Measurements from ENCODE around the gene NPHP4. TPM values are rescaled to one million over a fixed set of nuclear protein-coding genes. Genes with fewer than 3 reads are reported as not detected.

The NPHP4 gene
- total RNA-seq, 1 experiment from 2014 or later = 2.4 TPM

DNA sequence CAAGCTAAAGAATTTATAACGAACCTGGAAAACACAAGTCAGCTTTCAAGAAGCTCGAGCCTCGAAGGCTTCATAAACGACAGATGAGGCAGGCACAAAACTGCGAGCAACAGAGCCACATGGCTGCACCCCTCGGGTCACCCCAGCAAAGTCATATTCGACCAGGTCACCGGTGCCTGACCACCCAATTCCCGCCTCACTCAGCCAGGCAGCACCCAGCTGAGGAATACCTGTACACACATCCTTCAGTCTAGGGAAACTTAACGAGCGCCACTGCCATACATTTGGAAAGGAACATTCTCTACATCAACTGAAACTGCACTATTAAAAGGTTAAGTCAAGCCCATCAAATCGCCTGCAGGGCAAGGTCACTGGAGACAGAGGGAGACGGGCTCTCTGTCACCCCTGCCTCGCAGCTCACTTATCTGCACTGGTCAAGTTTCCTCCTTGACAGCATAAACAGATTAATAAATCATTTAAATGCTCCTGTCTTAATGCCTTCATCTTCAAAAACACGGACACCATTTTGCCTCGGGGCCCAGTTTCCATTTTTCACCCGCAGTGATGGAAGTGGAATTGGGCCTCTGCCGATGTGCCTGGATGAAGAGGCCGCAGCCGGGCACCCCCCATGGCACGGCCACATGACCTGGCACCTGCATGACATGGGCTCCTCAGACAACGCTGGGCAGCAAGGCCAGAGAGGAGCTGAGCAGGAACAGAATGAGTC lies 20.6 kb downstream of the NPHP4 start:
- DNase-seq (ENCODE audit: low spot score) = no peak

DNA sequence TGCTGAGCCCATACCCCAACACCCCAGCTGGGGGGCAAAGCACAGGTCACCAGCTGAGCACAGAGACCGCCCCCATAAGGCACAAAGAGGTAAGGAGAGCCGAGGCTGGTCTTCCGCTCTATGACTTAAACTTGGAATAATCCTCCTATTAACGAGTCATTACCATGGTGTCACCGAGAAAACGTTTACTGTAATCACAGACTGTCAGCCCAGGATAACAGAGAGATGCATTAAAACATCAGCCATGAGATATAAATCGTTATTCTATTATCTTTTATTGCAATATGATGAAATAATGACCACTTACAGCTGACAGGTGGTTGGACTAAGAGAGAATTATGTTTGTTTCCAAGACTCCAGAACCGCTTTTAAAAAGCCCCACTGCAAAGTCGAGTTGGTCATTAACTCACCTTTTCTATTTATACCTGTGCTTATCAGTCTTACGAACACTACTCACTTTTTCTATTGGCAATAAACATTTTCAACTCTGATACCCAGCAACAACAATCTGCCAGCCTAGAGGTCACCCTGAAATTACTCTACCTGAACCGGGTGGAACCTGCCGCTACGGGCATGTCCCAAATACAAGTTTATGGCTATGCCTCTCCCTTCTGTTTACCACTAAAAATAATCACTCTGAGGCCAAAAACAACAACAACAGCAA lies 21.5 kb downstream of the NPHP4 start:
- no peak for DNase-seq (ENCODE audit: low spot score)

DNA sequence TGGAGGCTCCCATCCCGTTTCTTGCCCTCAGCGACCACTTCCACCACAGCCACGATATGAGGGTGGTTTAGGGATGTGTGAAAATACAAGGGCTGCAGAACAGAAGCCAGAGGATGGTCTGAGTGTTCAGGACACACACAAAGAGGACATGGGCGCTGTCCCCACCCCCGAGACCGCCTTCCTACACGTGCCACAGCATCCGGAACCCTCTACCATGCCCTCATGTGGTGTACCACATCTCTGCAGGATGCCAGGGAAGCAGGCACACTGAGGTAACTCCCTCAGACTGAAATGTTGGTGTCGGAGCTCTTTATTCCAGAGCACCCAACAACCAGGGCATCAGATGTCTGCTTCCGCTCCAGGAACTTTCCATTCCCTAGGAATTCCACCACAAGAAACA lies 23.1 kb downstream of the NPHP4 start:
- DNase-seq (ENCODE audit: low spot score) = no peak

DNA sequence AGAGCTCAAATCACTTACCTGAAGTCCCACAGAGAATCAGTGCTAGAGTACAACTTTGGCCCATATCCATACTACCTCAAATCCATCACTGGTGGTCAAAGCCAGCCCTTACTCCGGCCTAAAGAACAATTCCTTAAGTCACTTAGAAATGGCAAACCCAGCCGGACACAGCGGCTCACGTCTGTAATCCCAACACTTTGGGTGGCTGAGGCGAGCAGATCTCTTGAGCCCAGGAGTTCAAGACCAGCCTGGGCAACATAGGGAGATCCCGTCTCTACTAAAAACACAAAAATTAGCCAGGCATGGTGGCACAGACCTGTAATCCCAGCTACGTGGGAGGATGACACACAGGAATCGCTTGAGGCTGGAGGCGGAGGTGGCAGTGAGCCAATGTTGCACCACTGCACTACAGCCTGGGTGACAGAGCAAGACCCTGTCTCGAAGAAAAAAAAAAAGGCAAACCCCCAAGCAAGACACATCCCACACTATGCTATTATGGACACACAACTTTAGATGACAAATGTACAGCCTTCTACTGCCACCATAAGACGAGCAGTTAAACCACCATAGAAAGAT lies 24.0 kb downstream of the NPHP4 start:
- DNase-seq (ENCODE audit: low spot score) = no peak

DNA sequence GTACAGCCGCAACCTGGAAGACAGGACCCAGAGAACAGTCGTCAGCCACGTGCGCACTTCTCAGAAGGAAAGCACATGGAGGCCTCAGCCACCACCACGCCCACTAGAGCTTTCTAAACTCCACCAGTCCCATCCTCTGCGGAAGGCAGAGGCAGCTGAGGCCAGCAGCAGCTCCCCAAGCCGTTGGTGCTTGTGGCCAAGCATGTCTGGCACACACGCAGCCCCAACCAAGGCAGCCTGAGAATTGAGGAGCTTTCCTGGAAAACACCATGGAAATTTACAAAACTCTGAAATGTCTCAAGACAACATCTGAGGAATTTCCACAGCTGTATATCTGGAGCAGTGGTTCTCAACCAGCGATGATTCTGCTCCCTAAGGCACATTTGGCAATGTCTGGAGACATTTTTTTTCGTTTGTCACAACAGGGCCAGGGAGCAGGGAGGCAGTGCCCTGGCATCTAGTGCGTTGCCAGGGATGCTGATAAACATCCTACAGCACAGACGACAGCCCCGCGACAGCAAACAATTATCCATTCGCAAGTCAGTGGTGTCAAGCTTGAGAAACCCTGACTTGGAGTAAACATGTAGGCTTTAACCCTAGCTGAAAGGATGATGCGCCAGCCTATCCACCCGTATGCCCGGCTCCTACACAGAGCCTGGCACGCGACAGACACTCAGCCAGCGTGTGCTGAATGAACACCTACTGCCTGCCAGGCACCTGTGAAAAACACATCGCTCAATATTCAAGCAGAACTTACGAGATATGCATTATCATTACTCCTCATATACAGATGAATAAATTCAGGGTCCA lies 24.7 kb downstream of the NPHP4 start:
- DNase-seq (ENCODE audit: low spot score) = no peak

DNA sequence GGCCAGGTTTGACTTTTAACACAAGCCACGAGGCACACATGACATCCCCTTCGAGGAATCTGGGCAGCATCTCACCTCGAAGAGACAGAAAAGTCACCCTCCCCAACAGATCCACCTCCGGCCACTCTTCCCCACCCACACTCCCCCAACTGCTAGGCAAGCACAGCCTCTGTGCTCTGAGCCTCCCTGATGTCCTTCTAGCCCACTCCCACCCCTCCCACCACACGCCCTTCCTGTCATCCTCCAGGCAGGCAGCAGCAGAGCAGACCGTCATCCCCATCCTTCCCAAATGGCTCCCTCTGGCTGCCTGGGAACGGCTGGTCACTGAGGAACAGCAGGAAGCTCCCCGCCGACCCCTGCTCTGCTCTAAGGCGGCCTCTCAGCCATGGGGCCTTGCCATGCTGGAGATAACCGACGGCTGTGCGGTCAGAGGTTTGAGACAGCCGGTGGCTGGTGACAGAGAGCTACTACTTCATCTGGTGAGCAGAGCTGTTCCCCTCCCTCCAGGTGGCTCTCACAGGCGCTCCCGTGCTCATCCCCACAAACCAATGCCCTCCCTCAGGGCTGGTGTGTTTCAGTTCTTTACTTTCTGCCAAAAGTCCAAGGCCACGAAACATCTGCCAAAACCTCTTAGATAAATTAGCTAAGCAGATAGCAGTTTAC lies 25.6 kb downstream of the NPHP4 start:
- DNase-seq (ENCODE audit: low spot score) = no peak

DNA sequence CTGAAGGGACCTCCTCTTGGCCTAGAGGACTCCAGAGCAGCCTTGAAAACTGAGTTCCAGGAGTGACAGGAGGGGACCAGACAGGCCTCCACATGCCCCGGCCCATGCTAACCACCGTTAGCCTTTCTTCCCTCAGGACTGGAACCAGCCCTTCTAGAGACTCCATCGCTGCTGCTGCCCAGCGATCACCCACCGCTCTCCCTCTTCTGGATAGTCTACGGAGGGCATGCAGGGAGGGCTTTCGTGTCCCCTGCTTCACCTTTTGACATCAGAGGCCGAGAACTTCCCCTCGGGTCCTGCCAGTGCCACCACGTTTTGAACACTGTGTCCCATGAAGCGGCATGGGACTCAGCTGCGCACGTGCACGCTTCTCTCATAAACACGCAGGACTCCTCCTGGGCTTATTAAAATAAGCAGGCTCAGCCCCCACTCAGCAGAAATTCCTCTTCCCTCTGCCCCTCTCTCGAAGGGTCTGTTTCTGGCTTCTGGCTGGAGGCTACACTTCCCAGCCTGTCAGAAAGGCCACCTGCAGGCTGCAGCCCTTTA lies 26.6 kb downstream of the NPHP4 start:
- DNase-seq (ENCODE audit: low spot score) = no peak

DNA sequence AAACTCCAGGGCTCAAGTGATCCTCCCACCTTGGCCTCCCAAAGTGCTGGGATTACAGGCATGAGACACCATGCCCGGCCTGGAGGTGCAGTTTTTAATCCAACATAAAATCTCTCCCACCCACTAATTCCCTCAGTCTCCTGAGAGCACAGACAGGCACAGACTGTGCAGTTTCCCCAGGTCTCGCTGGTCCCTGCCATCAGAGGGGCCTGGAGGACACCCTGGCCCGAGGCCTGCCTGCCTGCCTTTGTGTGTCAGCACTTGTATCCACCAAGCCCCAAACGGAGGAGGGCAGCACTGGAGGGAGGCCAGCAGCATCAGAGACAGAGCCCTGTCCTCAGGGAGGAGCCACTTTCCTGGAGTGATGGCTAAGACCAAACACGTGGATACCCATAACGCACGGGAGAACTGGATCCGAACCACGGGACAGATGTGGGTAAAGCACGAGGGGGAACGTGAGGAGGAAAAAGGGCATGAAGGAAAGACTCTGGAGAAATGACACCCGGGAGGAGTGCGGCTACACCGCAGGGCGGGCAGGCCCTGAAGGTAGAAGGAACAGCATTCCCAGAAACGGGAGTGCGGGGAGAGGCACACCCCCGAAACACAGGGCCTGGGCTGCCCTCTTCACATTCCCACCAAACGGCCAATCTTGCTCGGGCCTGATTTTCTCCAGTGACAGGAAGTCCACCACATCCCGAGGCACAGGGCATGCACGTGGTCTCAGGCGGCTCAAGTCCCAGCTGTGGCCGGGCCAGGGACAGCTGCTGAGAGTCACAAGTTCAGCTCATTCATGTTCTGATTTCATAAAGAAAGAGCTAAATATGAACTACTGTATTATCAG lies 29.7 kb downstream of the NPHP4 start:
- DNase-seq (ENCODE audit: low spot score) = no peak

DNA sequence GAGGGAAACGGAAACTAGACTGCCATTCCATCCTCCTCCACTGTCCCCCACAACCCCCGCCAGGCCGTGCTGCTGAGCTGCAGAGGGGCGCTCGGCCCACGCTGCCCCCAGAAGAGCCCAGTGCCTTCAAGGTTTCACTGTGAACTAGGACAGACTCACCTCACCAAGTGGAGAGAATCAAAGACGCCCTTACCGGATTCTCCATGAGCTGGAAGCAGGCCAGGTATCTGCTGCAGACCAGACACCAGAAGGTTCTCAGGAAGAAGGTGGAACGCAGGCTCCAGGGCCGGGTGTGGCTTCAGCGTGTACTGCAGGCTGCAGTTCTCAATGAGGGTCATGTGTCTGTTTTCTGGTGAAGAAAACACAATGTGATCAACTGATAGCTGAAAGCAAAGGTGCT lies 30.6 kb downstream of the NPHP4 start:
- DNase-seq (ENCODE audit: low spot score) = no peak

DNA sequence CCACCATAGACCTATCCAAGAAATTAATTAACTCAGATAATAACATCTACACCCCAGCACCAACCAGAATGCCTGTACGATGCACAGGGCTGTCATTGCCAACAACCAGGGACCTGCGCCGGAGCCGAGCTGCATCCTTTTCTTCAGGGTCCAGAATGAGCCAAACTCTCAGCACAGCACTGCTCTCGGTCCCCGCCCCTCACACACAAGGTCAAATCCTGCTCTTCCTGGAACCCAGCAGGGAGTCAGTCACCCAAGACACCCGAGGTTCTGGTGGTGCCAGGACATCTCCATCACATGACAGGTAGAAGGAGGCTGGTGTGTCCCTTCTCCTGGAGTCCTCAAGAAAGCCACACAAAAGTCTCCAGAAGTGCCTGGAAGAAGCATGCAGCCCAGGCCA lies 31.9 kb downstream of the NPHP4 start:
- DNase-seq (ENCODE audit: low spot score) = no peak

DNA sequence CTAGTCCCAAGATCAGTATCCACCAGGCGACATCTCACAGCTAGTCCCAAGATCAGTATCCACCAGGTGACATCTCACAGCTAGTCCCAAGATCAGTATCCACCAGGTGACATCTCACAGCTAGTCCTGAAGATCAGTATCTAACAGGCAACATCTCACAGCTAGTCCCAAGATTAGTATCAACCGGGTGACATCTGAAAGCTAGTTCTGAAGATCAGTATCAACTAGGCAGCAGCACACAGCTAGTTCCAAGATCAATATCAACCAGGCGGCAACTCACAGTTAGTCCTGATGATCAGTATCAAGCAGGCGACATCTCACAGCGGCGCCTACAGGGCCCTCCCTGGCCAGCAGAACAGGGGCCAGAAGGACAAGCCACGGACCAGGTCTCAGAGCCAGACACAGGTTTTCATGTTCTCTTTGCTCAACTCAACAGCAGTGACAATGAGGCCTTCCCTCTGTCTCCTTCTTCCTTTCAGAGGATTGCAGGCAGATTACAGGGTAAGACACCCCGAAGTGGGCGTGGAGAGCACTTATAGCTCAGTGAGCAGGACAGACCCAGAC lies 32.5 kb downstream of the NPHP4 start:
- DNase-seq (ENCODE audit: low spot score) = no peak

DNA sequence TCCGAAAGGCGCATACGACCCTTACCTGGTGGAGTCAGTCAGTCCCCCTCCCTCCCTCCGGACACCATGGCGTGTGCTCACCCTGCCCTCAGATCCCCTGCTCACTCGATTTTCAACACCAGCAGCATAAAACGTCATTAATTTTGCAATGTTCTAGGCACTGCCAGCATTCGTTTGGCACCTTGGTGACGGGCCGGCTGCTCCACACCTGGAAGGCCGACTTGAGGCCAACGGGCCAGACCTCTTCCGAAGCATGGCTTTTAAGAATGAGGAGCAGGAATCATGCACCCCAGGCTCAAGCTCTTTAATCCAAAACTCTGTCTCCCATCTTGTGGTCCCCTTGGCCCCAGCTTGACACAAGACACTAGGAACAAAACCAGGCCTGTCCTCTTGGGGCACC lies 33.1 kb downstream of the NPHP4 start:
- no peak for DNase-seq (ENCODE audit: low spot score)

DNA sequence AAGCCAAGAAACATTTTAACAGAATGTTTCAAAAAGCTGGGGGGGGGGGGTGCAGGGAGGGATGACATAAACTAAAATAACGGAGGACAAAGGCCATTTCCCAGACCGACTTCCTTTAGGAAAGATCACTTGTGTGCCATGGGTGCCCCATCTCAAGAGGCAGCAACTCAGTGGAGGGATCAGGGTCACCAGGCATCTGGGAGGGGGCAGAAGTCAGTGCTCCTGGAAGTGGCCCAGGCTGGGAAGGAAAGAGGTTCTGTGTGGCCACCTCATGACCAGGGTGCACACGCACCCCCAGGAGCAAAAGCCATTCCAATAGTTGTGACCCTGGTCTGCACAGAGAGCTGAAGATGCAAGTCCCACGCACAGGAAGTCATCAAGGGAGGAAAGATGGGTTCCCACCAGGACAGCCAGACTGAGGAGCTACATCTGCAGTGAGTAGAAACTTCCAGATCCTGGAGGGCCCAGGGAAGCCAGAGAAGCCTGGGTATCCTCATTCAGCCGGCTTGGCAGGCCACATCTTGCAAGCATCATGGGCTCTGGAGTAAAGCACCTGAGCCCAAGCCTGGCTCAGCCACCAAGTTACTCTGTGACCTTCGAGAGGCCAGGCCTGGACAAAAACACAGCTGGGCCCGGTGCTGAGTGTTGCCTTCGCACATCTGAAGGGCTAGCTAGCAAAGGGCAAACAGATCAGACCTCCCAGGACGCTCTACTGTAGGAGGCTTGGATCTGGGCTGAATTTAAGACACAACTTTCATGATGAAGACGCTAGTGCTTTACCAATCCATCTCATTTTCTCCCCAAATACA lies 36.0 kb downstream of the NPHP4 start:
- DNase-seq (ENCODE audit: low spot score) = no peak

DNA sequence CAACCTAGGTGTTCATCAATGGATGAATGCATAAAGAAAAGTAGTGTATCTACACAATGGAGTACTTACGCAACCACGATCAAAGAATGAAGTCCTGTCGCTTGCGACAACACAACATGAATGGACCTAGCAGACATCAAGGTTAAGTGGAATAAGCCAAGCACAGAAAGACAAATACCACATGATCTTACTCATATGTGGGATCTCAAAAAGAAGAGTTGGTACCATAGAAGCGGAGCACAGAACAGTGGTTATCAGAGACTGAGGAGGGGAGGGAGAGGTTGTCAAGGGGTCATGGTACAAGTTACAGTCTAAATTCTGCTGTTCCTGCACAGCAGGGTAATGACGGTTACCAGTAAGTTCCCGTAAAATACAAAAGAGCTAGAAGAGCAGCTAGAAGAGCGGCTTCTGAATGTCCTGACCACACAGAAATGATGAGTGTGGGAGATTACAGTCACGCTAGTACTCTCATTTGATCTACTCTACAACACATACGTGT lies 36.7 kb downstream of the NPHP4 start:
- no peak for DNase-seq (ENCODE audit: low spot score)

DNA sequence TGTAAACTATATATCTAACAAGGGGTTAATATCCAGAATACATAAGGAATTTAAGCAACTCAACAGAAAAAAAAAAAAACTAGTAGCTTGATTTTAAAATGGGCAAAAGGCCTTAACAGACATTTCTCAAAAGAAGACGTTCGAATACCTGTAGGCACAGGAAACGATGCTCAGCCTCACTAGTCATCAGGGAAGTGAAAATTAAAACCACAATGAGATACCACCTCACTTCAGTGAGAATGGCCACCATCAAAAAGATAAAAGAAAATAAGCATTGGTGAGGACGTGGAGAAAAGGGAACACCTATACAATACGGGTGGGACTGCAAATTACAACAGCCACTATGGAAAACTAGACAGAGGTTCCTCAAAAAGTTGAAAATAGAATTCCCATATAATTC lies 37.3 kb downstream of the NPHP4 start:
- DNase-seq (ENCODE audit: low spot score) = no peak

DNA sequence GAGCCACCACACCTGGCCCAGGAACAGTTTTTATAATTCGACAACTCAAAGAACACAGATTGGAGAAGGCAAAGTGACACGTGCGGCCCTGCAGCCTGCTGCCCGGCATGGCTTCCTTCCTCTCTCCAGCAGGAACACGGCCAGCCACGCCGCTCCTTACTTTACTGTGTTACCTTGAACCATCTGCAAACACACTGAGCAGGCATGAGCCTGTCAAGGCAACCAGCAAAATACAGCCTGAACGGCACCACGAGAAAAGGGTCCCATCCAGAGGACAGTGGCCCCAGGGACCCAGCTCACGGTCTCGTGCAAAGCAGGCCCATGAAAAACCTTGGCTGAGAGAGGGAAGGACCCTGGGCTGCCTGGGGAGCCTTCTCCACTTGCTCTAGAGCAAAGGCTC lies 38.8 kb downstream of the NPHP4 start:
- no peak for DNase-seq (ENCODE audit: low spot score)

DNA sequence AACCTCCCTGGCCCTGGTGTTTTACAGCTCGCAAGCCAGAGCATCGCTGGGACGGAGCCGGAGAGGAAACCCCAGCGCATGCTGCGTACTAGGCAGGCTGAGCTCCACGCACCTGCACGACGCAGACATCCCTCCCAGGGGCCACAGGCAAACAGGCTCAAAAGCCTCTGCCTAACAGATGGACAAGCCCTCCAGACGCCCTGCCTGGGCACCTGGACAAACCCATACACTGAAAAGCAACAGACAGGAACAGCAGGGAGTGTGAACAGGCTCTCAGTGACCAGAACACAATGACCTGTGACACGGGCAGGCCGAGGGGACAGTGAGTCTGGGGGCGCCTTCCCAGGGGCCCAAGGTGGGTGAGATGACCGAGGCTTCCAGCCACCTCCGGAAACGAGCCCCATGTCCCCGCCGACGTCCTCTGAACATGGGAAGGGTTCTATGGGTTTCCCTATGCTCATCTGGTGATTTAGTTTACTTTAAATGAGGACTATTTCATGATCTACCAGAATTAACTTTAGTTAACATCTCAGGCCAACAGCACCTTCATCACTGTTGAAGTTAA lies 40.3 kb downstream of the NPHP4 start:
- DNase-seq (ENCODE audit: low spot score) = no peak

DNA sequence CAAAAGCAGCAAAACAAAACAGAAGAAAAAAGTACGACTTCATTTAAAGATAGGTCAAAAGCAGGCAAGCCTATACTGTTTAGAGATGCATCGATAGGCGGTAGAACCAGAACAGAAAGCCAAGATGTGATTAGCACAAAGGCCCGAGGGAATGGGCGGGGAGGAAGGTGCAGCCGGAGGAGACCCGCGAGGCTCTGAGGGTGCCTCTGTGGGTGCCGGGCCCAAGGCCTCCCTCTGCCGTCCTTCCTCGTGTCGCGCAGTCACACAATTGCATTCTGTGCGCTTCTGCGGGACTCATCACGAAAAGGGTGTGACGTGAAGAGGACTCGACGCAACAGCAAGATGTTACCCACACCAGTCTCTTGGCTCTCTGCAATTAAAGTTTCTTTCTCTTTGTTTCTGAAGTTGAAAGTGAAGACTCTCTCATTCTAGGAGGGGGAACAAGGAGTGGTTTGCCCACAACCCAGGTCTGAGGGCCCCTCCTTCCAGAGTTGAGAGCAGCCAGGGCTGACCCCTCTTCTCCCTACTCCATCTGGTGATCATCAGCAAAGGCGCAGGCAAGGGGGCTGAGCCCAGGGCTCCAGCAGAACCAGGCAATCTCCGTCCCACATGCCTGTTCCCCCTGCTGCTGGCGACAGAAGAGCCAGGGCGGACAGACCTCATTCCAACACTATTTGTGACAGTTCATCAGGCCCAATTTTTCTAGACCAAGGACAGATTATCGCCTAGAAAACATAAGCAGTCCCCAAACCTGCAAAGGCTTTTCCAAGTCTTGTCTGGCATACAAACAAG lies 41.0 kb downstream of the NPHP4 start:
- no peak for DNase-seq (ENCODE audit: low spot score)
